ENCODE measurements around the gene PLEKHS1. TPM values are rescaled to one million over a fixed set of nuclear protein-coding genes. Genes with fewer than 3 reads are reported as not detected.

The PLEKHS1 gene
- total RNA-seq, 2 experiments from 2014 or later = 0.08 TPM; not detected in 1

GRCh38 chr10:113776553-113776952 is 25.1 kb downstream of the PLEKHS1 start:
- no peaks in the 10 kb centered on the region for H3K9me3 Mint-ChIP-seq
- no peak for TF ChIP-seq CTCF (IDR thresholded peaks at IDR 0.05)
- CTCF ChIA-PET = no interaction called here

GRCh38 chr10:113780681-113781250 is 29.3 kb downstream of the PLEKHS1 start:
- H3K9me3 ChIP-seq (ENCODE audit: control insufficient read depth in 1 of 2, insufficient read depth in 1 of 2, low read length in 2 of 2) = no peaks in the 10 kb centered on the region
- intact Hi-C loops (cut with DNase I, micrococcal nuclease) = no loop called here
- H3K36me3 Mint-ChIP-seq (ENCODE audit: low read depth) = no peaks in the 10 kb centered on the region
- ATAC-seq (ENCODE audit: poor library complexity) (no peak), DNase-seq (no peak)
- H3K4me1 ChIP-seq (ENCODE audit: insufficient read depth, low read length) = no peaks in the 10 kb centered on the region
- H3K9me3 Mint-ChIP-seq = no peaks in the 10 kb centered on the region
- H3K27ac ChIP-seq (ENCODE audit: low read depth in 1 of 2, low read length in 2 of 2) = no peak overlapping the region
- no peak for TF ChIP-seq CTCF (IDR thresholded peaks at IDR 0.05)
- no peaks in the 10 kb centered on the region for H3K27me3 ChIP-seq (ENCODE audit: control insufficient read depth in 1 of 2, insufficient read depth in 2 of 2, low read length in 2 of 2)
- no peaks in the 10 kb centered on the region for H3K36me3 ChIP-seq (ENCODE audit: insufficient read depth, low read length)
- no peaks in the 10 kb centered on the region for H3K4me1 Mint-ChIP-seq (ENCODE audit: low read depth)
- no peak overlapping the region for H3K4me3 ChIP-seq (ENCODE audit: low read length)
- H3K27ac Mint-ChIP-seq = no peak overlapping the region
- ChIA-PET CTCF (no interaction called here), POLR2A (no interaction called here)
- peaks cover 25% of the 10 kb centered on the region for H3K27me3 Mint-ChIP-seq
- no peak overlapping the region for H3K4me3 Mint-ChIP-seq

More at GRCh38 chr10:113776553-113776952, 25.1 kb downstream of the PLEKHS1 start:
- Histone ChIP-seq H3K27me3 (ENCODE audit: control insufficient read depth in 1 of 2, insufficient read depth in 2 of 2, low read length in 2 of 2) (no peaks in the 10 kb centered on the region), H3K27ac (ENCODE audit: low read depth in 1 of 2, low read length in 2 of 2) (no peak overlapping the region), H3K4me3 (ENCODE audit: low read length) (no peak overlapping the region), H3K9me3 (ENCODE audit: control insufficient read depth in 1 of 2, insufficient read depth in 1 of 2, low read length in 2 of 2) (no peaks in the 10 kb centered on the region), H3K36me3 (ENCODE audit: insufficient read depth, low read length) (no peaks in the 10 kb centered on the region), H3K4me1 (ENCODE audit: insufficient read depth, low read length) (no peaks in the 10 kb centered on the region)
- Mint-ChIP-seq H3K27me3 (peaks cover 20% of the 10 kb centered on the region), H3K36me3 (ENCODE audit: low read depth) (no peaks in the 10 kb centered on the region), H3K4me3 (no peak overlapping the region), H3K27ac (no peak overlapping the region), H3K4me1 (ENCODE audit: low read depth) (no peaks in the 10 kb centered on the region)
- intact Hi-C loops (cut with DNase I, micrococcal nuclease) = no loop called here
- no peak for DNase-seq
- no peak for ATAC-seq (ENCODE audit: poor library complexity)
- POLR2A ChIA-PET = no interaction called here

GRCh38 chr10:113782367-113782766 is 30.9 kb downstream of the PLEKHS1 start:
- TF ChIP-seq CTCF (IDR thresholded peaks at IDR 0.05) = no peak
- ATAC-seq (ENCODE audit: poor library complexity) (no peak), DNase-seq (no peak)
- Mint-ChIP-seq H3K36me3 (ENCODE audit: low read depth) (no peaks in the 10 kb centered on the region), H3K4me3 (no peak overlapping the region), H3K4me1 (ENCODE audit: low read depth) (no peaks in the 10 kb centered on the region), H3K9me3 (no peaks in the 10 kb centered on the region), H3K27me3 (peaks cover 23% of the 10 kb centered on the region), H3K27ac (no peak overlapping the region)
- no peaks in the 10 kb centered on the region for H3K9me3 ChIP-seq (ENCODE audit: control insufficient read depth in 1 of 2, insufficient read depth in 1 of 2, low read length in 2 of 2)
- H3K4me3 ChIP-seq (ENCODE audit: low read length) = no peak overlapping the region
- CTCF ChIA-PET = no interaction called here
- intact Hi-C loops (cut with DNase I, micrococcal nuclease) = no loop called here
- H3K4me1 ChIP-seq (ENCODE audit: insufficient read depth, low read length) = no peaks in the 10 kb centered on the region
- POLR2A ChIA-PET = no interaction called here
- H3K36me3 ChIP-seq (ENCODE audit: insufficient read depth, low read length) = no peaks in the 10 kb centered on the region
- H3K27me3 ChIP-seq (ENCODE audit: control insufficient read depth in 1 of 2, insufficient read depth in 2 of 2, low read length in 2 of 2) = no peaks in the 10 kb centered on the region
- no peak overlapping the region for H3K27ac ChIP-seq (ENCODE audit: low read depth in 1 of 2, low read length in 2 of 2)
